ENCODE data around the gene OPRM1. TPM values are rescaled to one million over a fixed set of nuclear protein-coding genes. Genes with fewer than 3 reads are reported as not detected.

Gene OPRM1
- total and polyA plus RNA-seq, 4 donors = not detected

DNA sequence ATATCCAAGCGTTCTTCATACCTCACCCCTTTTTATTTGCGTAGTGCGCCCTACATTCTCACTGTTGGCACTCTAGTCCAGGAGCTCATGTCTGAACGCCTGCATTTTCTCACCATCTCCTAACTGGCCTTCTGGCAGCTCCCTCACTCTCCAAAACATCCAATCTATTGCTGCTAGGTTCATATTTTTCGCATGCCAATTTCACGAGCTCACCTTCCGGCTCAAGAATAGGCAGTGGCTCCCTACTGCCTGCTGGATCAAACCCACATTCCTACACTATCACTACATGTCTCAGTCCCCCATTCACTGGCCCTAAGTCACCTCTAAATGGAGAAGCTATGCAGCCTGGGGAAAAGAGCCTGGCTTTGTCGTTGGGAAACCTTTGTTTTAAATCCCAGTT is 202.5 kb downstream of the OPRM1 start:
- Histone ChIP-seq H3K36me3 (ENCODE audit: control insufficient read depth in 4 of 4, insufficient read depth in 3 of 4, low read depth in 1 of 4, low read length in 3 of 4) (no peaks in the 10 kb centered on the region), H3K9ac (ENCODE audit: low read depth in 1 of 2, low read length in 2 of 2) (no peak overlapping the region), H3K4me3 (ENCODE audit: low read depth in 1 of 3, low read length in 3 of 3) (no peak overlapping the region), H3K27me3 (ENCODE audit: control insufficient read depth in 4 of 4, insufficient read depth in 4 of 4, low read length in 3 of 4) (no peaks in the 10 kb centered on the region), H3K27ac (ENCODE audit: low read depth in 1 of 2, low read length in 2 of 2) (no peak overlapping the region), H3K4me1 (ENCODE audit: control insufficient read depth in 4 of 4, insufficient read depth in 4 of 4, low read length in 3 of 4) (no peaks in the 10 kb centered on the region), H3K9me3 (ENCODE audit: control insufficient read depth in 4 of 4, low read length in 3 of 4) (no peaks in the 10 kb centered on the region)
- no peak for DNase-seq (ENCODE audit: low spot score)
- 92% methylated on average over 8 of the region's 8 CpGs for WGBS
- no peak for TF ChIP-seq HNF4A (conservative IDR thresholded peaks at IDR 0.05)
- TF ChIP-seq, protein P1, sequence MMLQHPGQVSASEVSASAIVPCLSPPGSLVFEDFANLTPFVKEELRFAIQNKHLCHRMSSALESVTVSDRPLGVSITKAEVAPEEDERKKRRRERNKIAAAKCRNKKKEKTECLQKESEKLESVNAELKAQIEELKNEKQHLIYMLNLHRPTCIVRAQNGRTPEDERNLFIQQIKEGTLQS (IDR thresholded peaks at IDR 0.05) = no peak

DNA sequence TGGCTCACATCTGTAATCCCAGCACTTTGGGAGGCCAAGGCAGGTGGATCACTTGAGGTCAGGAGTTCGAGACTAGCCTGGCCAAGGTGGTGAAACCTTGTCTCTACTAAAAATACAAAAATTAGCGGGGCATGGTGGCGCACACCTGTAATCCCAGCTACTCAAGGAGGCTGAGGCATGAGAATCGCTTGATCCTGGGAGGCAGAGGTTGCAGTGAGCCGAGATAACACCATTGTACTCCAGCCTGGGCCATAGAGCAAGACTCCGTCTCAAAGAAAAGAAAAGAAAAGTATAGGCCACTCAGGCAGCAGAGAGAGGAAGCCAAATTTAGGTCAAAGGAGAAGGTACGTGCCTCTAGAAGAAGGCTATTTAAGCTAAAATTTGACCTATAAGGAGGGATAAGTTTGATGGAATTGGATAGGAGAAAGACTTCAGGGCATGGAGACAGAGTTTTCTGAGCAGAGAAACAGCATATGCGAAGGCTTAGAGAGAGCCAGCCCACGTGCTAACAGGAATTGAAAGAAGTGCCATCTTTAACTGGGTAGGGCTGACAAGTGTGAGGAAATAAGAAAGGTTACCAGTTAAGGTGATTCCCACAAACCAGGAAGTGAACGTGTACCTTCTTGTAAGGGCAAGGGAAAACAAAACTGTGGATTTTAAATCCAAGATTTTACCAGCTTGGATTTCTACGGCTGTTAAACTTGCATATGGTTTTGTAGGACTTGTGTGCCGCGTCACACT is 203.7 kb downstream of the OPRM1 start:
- Histone ChIP-seq H3K9ac (ENCODE audit: low read depth in 1 of 2, low read length in 2 of 2) (no peak overlapping the region), H3K4me3 (ENCODE audit: low read depth in 1 of 3, low read length in 3 of 3) (no peak overlapping the region), H3K9me3 (ENCODE audit: control insufficient read depth in 4 of 4, low read length in 3 of 4) (no peaks in the 10 kb centered on the region), H3K36me3 (ENCODE audit: control insufficient read depth in 4 of 4, insufficient read depth in 3 of 4, low read depth in 1 of 4, low read length in 3 of 4) (no peaks in the 10 kb centered on the region), H3K4me1 (ENCODE audit: control insufficient read depth in 4 of 4, insufficient read depth in 4 of 4, low read length in 3 of 4) (no peaks in the 10 kb centered on the region), H3K27ac (ENCODE audit: low read depth in 1 of 2, low read length in 2 of 2) (no peak overlapping the region), H3K27me3 (ENCODE audit: control insufficient read depth in 4 of 4, insufficient read depth in 4 of 4, low read length in 3 of 4) (no peaks in the 10 kb centered on the region)
- no peak for DNase-seq (ENCODE audit: low spot score)
- 89% methylated on average over 13 of the region's 13 CpGs for WGBS
- TF ChIP-seq, protein P2, sequence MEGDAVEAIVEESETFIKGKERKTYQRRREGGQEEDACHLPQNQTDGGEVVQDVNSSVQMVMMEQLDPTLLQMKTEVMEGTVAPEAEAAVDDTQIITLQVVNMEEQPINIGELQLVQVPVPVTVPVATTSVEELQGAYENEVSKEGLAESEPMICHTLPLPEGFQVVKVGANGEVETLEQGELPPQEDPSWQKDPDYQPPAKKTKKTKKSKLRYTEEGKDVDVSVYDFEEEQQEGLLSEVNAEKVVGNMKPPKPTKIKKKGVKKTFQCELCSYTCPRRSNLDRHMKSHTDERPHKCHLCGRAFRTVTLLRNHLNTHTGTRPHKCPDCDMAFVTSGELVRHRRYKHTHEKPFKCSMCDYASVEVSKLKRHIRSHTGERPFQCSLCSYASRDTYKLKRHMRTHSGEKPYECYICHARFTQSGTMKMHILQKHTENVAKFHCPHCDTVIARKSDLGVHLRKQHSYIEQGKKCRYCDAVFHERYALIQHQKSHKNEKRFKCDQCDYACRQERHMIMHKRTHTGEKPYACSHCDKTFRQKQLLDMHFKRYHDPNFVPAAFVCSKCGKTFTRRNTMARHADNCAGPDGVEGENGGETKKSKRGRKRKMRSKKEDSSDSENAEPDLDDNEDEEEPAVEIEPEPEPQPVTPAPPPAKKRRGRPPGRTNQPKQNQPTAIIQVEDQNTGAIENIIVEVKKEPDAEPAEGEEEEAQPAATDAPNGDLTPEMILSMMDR (IDR thresholded peaks at IDR 0.05; ENCODE audit: low read depth, low read length, missing input control) = no peak
- TF ChIP-seq, protein P3, sequence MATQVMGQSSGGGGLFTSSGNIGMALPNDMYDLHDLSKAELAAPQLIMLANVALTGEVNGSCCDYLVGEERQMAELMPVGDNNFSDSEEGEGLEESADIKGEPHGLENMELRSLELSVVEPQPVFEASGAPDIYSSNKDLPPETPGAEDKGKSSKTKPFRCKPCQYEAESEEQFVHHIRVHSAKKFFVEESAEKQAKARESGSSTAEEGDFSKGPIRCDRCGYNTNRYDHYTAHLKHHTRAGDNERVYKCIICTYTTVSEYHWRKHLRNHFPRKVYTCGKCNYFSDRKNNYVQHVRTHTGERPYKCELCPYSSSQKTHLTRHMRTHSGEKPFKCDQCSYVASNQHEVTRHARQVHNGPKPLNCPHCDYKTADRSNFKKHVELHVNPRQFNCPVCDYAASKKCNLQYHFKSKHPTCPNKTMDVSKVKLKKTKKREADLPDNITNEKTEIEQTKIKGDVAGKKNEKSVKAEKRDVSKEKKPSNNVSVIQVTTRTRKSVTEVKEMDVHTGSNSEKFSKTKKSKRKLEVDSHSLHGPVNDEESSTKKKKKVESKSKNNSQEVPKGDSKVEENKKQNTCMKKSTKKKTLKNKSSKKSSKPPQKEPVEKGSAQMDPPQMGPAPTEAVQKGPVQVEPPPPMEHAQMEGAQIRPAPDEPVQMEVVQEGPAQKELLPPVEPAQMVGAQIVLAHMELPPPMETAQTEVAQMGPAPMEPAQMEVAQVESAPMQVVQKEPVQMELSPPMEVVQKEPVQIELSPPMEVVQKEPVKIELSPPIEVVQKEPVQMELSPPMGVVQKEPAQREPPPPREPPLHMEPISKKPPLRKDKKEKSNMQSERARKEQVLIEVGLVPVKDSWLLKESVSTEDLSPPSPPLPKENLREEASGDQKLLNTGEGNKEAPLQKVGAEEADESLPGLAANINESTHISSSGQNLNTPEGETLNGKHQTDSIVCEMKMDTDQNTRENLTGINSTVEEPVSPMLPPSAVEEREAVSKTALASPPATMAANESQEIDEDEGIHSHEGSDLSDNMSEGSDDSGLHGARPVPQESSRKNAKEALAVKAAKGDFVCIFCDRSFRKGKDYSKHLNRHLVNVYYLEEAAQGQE (IDR thresholded peaks at IDR 0.05) = no peak
- TF ChIP-seq SP1 (IDR thresholded peaks at IDR 0.05) (no peak), EGR1 (IDR thresholded peaks at IDR 0.05; ENCODE audit: low read depth in 2 of 2) (no peak), FOXA1 (IDR thresholded peaks at IDR 0.05) (no peak)

DNA sequence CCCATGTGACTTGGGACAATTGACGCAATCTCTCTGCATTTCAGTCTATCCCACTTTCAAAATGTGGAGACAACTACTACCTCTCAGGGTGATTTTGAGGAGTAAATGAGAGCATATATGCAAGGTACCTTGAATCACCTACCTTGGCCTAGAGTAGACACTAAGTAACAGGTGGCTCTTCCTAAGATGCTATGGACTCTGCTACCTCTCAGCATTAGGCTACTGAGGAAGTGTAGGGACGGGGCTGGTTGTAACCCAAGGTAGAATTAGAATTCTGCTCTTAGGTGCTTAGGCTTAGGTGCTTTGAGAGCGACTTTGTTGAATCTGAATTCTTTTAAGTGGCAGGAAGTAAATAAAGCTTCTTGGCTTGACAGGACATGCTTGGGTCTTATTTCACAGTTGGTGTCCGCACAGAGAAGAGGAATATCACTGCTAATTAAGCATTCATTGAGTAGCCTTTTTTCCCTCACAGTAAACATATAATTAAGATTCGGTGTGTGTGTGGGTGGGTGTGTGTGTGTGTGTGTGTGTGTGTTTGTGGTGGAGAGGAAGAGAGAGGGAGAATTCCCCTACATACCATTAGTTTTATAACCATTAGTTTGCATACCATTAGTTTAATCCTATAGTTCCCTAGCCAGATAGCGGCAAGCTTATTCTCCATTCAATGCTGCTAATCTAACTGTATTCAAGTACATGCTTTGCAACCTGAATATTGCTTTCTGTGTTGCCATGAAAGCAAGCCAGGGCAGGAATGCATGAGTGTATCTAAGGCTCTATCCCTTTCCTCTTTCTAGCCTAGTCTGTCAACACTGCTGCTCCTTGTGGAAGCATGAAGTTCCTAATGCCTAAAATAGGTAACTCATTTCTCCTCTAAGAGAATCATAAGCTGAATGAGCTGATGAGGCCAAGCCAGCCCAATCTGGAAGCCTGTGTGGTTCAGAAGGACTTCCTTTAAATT is 205.0 kb downstream of the OPRM1 start:
- 71% methylated on average over 6 of the region's 6 CpGs for WGBS
- H3K27ac ChIP-seq (ENCODE audit: low read depth in 1 of 2, low read length in 2 of 2) = no peak overlapping the region
- no peaks in the 10 kb centered on the region for H3K4me1 ChIP-seq (ENCODE audit: control insufficient read depth in 4 of 4, insufficient read depth in 4 of 4, low read length in 3 of 4)
- TF ChIP-seq, protein P2 (IDR thresholded peaks at IDR 0.05; ENCODE audit: low read depth, low read length, missing input control) = no peak
- TF ChIP-seq EGR1 (IDR thresholded peaks at IDR 0.05; ENCODE audit: low read depth in 2 of 2) (no peak), GABPA (IDR thresholded peaks at IDR 0.05 in 1 of 2, conservative IDR thresholded peaks at IDR 0.05 in 1 of 2) (no peak), YY1 (IDR thresholded peaks at IDR 0.05) (no peak), JUND (IDR thresholded peaks at IDR 0.05) (no peak)
- TF ChIP-seq, protein P4, sequence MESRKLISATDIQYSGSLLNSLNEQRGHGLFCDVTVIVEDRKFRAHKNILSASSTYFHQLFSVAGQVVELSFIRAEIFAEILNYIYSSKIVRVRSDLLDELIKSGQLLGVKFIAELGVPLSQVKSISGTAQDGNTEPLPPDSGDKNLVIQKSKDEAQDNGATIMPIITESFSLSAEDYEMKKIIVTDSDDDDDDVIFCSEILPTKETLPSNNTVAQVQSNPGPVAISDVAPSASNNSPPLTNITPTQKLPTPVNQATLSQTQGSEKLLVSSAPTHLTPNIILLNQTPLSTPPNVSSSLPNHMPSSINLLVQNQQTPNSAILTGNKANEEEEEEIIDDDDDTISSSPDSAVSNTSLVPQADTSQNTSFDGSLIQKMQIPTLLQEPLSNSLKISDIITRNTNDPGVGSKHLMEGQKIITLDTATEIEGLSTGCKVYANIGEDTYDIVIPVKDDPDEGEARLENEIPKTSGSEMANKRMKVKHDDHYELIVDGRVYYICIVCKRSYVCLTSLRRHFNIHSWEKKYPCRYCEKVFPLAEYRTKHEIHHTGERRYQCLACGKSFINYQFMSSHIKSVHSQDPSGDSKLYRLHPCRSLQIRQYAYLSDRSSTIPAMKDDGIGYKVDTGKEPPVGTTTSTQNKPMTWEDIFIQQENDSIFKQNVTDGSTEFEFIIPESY (IDR thresholded peaks at IDR 0.05) = no peak

More for the DNA sequence above, 205.0 kb downstream of the OPRM1 start:
- Histone ChIP-seq H3K4me3 (ENCODE audit: low read depth in 1 of 3, low read length in 3 of 3) (no peak overlapping the region), H3K9me3 (ENCODE audit: control insufficient read depth in 4 of 4, low read length in 3 of 4) (no peaks in the 10 kb centered on the region), H3K36me3 (ENCODE audit: control insufficient read depth in 4 of 4, insufficient read depth in 3 of 4, low read depth in 1 of 4, low read length in 3 of 4) (no peaks in the 10 kb centered on the region), H3K27me3 (ENCODE audit: control insufficient read depth in 4 of 4, insufficient read depth in 4 of 4, low read length in 3 of 4) (no peaks in the 10 kb centered on the region), H3K9ac (ENCODE audit: low read depth in 1 of 2, low read length in 2 of 2) (no peak overlapping the region)
- no peak for DNase-seq (ENCODE audit: low spot score)

All from liver (tissue), 9 donors.